ENCODE data around the gene DNER. TPM values are rescaled to one million over a fixed set of nuclear protein-coding genes. Genes with fewer than 3 reads are reported as not detected.
A peak's percentile ranks its signal among the peaks of the same experiment; 100 is the strongest.

Gene DNER
- total and polyA plus RNA-seq, 2 of the 13 experiments (the other 11 are each of a cell fraction or from before 2014, with no cell fraction given), result not detected

DNA sequence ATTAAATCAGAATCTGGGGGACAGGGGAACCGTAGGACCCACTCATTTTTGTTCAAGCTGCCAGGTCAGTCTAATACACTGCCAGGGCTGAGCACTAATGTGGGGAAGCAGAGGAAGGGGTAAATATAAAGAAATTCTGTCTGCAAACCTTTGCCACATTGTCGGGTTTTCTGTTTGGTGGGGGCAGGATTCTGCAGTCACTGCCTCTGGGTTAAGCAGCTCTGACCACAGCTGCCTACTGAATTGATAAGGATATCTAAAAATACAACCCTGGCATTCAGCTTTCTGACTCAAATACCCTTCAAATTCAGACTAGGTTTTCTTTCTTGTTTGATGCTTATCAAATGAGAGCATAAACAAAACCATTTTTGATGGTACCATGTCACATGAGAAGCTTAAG lies 6.0 kb downstream of the DNER start:
- 0% methylated on average over 2 of the region's 2 CpGs for WGBS (ENCODE audit: low lambda C conversion rate)
- in situ Hi-C loops (cut with HindIII; ENCODE audit: extremely low pct_ligation_motif_present, low pct_unique_long_range_greater_than_20kb) (no loop called here), intact Hi-C loops (cut with micrococcal nuclease; ENCODE audit: unreplicated experiment) (no loop called here)
- H3K27ac ChIP-seq (ENCODE audit: extremely low read length, insufficient read depth, low read length), result no peak overlapping the region
- H3K4me2 ChIP-seq (ENCODE audit: low read depth, low read length), result no peak overlapping the region
- H3K9me3 ChIP-seq (ENCODE audit: low read length), result no peaks in the 10 kb centered on the region
- no TSS peak for BruUV-seq (replicated peaks)
- H4K20me1 ChIP-seq (ENCODE audit: insufficient read depth, low read length), result peaks cover 3% of the 10 kb centered on the region; the same call in 1 of the 2 replicates
- no peak overlapping the region for H3K4me3 ChIP-seq (replicated peaks in 1 of 3; ENCODE audit: insufficient read depth in 1 of 3, low read depth in 2 of 3, low read length in 3 of 3)
- peaks cover under 1 to 19% of the 10 kb centered on the region in 2 experiments; a peak in 4 of 5 replicates for H3K27me3 ChIP-seq (ENCODE audit: control insufficient read depth in 1 of 2, insufficient read depth in 2 of 2, low read length in 2 of 2)
- no peak overlapping the region for H3K9ac ChIP-seq (ENCODE audit: insufficient read depth, low read depth, low read length)
- DNase-seq (ENCODE audit: low spot score), result no peak
- no peaks in the 10 kb centered on the region for H3K79me2 ChIP-seq (ENCODE audit: insufficient read depth, low read length)
- H2AFZ ChIP-seq (ENCODE audit: low read length), result no peak overlapping the region
- CTCF ChIA-PET (ENCODE audit: low intra/inter-chr PET ratio, low total read pairs), result no interaction called here
- no peaks in the 10 kb centered on the region for H3K4me1 ChIP-seq (ENCODE audit: insufficient read depth, low read length)
- ATAC-seq, result no peak
- no peaks in the 10 kb centered on the region for H3K36me3 ChIP-seq (replicated peaks in 1 of 2; ENCODE audit: control insufficient read depth in 1 of 2, insufficient read depth in 2 of 2, low read length in 2 of 2)
- no peak for FAIRE-seq
- TF ChIP-seq YEATS4 (CRISPR knock-in tag; IDR thresholded peaks at IDR 0.05; ENCODE audit: borderline replicate concordance), result no peak
- POLR2A ChIA-PET, result no interaction called here

DNA sequence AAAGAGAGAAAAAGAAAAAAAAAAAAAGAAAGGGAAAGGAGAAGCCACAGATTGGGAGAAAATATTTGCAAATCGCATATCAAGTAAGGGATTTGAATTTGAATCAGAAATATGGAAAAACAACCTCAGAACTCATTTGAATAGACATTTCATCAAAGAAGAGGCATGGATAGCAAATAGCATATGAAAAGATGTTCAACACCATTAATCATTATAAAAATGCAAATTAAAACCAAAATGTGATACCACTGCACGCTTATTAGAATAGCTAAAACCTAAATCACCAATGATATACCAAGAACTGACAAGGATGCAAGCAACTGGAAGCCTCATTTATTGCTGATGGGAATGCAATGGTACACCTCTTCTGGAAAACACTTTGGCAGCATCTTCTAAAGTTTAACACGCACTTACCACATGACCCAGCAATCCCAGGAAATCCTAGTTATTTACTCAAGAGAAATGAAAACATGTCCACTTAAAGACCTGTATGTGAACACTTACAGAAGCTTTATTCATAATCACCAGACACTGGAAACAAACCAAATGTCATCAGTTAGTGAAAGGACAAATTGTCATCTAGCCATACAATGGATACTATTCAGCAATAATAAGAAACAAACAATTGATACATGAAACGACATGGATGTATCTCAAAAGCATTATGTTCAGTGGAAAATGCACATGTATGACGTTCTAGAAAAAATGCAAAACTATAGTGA lies 10.3 kb downstream of the DNER start:
- no peaks in the 10 kb centered on the region for H3K4me1 ChIP-seq (ENCODE audit: insufficient read depth, low read length)
- no peak overlapping the region for H3K4me3 ChIP-seq (replicated peaks in 1 of 3; ENCODE audit: insufficient read depth in 1 of 3, low read depth in 2 of 3, low read length in 3 of 3)
- ChIA-PET CTCF (ENCODE audit: low intra/inter-chr PET ratio, low total read pairs) (no interaction called here), POLR2A (no interaction called here)
- no peak overlapping the region for H2AFZ ChIP-seq (ENCODE audit: low read length)
- in situ Hi-C loops (cut with HindIII; ENCODE audit: extremely low pct_ligation_motif_present, low pct_unique_long_range_greater_than_20kb), result no loop called here
- ATAC-seq, result no peak
- H3K36me3 ChIP-seq (replicated peaks in 1 of 2; ENCODE audit: control insufficient read depth in 1 of 2, insufficient read depth in 2 of 2, low read length in 2 of 2), result no peaks in the 10 kb centered on the region
- H3K27me3 ChIP-seq (ENCODE audit: control insufficient read depth in 1 of 2, insufficient read depth in 2 of 2, low read length in 2 of 2), result 0 out of 5 replicates have a peak, but pooled peaks cover 2 to 8% of the 10 kb centered on the region in 2 experiments
- H3K79me2 ChIP-seq (ENCODE audit: insufficient read depth, low read length), result no peaks in the 10 kb centered on the region
- H3K27ac ChIP-seq (ENCODE audit: extremely low read length, insufficient read depth, low read length), result no peak overlapping the region
- FAIRE-seq, result peak; percentile 34
- no peaks in the 10 kb centered on the region for H4K20me1 ChIP-seq (ENCODE audit: insufficient read depth, low read length)
- 11% methylated on average over 5 of the region's 5 CpGs for WGBS (ENCODE audit: low lambda C conversion rate)
- H3K9ac ChIP-seq (ENCODE audit: insufficient read depth, low read depth, low read length), result no peak overlapping the region
- intact Hi-C loops (cut with micrococcal nuclease; ENCODE audit: unreplicated experiment), result no loop called here
- H3K4me2 ChIP-seq (ENCODE audit: low read depth, low read length), result no peak overlapping the region
- H3K9me3 ChIP-seq (ENCODE audit: low read length), result no peaks in the 10 kb centered on the region
- DNase-seq (ENCODE audit: low spot score), result no peak
- BruUV-seq (replicated peaks), result no TSS peak
- TF ChIP-seq, protein P1, sequence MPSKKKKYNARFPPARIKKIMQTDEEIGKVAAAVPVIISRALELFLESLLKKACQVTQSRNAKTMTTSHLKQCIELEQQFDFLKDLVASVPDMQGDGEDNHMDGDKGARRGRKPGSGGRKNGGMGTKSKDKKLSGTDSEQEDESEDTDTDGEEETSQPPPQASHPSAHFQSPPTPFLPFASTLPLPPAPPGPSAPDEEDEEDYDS (CRISPR knock-in tag; IDR thresholded peaks at IDR 0.05), result no peak
- TF ChIP-seq SALL1 (CRISPR knock-in tag; IDR thresholded peaks at IDR 0.05) (no peak), TAF1 (CRISPR knock-in tag; IDR thresholded peaks at IDR 0.05) (no peak), SMAD9 (CRISPR knock-in tag; IDR thresholded peaks at IDR 0.05) (no peak), PAF1 (CRISPR knock-in tag; IDR thresholded peaks at IDR 0.05) (no peak), ZNF816 (CRISPR knock-in tag; IDR thresholded peaks at IDR 0.05; ENCODE audit: borderline replicate concordance) (no peak), TAF15 (IDR thresholded peaks at IDR 0.05; ENCODE audit: low read depth, low read length, poor library complexity, severe bottlenecking) (no peak), ZFY (CRISPR knock-in tag; IDR thresholded peaks at IDR 0.05) (no peak), ZNF550 (CRISPR knock-in tag; IDR thresholded peaks at IDR 0.05; ENCODE audit: borderline replicate concordance) (no peak), HNRNPH1 (optimal IDR thresholded peaks at IDR 0.05; ENCODE audit: low read depth, low read length) (no peak), KDM2A (CRISPR knock-in tag; IDR thresholded peaks at IDR 0.05; ENCODE audit: borderline replicate concordance, low read depth) (no peak), PITX1 (CRISPR knock-in tag; IDR thresholded peaks at IDR 0.05) (no peak)
- TF ChIP-seq, protein P2, sequence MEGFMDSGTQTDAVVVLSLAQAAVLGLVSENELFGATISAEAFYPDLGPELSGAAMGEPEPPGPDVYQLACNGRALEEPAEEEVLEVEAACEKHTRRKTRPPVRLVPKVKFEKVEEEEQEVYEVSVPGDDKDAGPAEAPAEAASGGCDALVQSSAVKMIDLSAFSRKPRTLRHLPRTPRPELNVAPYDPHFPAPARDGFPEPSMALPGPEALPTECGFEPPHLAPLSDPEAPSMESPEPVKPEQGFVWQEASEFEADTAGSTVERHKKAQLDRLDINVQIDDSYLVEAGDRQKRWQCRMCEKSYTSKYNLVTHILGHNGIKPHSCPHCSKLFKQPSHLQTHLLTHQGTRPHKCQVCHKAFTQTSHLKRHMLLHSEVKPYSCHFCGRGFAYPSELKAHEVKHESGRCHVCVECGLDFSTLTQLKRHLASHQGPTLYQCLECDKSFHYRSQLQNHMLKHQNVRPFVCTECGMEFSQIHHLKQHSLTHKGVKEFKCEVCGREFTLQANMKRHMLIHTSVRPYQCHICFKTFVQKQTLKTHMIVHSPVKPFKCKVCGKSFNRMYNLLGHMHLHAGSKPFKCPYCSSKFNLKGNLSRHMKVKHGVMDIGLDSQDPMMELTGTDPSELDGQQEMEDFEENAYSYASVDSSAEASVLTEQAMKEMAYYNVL (CRISPR knock-in tag; IDR thresholded peaks at IDR 0.05; ENCODE audit: borderline replicate concordance), result no peak
- TF ChIP-seq, protein P3, sequence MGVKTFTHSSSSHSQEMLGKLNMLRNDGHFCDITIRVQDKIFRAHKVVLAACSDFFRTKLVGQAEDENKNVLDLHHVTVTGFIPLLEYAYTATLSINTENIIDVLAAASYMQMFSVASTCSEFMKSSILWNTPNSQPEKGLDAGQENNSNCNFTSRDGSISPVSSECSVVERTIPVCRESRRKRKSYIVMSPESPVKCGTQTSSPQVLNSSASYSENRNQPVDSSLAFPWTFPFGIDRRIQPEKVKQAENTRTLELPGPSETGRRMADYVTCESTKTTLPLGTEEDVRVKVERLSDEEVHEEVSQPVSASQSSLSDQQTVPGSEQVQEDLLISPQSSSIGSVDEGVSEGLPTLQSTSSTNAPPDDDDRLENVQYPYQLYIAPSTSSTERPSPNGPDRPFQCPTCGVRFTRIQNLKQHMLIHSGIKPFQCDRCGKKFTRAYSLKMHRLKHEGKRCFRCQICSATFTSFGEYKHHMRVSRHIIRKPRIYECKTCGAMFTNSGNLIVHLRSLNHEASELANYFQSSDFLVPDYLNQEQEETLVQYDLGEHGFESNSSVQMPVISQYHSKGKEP (CRISPR knock-in tag; IDR thresholded peaks at IDR 0.05), result no peak

All from HepG2 (cell line).